GM12875 (cell line): ENCODE measurements around the gene TRIM41.

Experiments
- H3K4me3 ChIP-seq: one replicate; pipeline ENCODE4 v1.5.1; 2011; ENCODE audit warnings: low read depth, low read length, control low read depth
- CTCF ChIP-seq: IDR thresholded peaks from 2 replicates; pipeline ENCODE4 v1.5.1; 2011; ENCODE audit warnings: low read depth, mild to moderate bottlenecking, control low read depth, inconsistent platforms, low read length, moderate library complexity, borderline replicate concordance; ENCODE audit not compliant: insufficient read depth

TRIM41 gene

GRCh38 chr5:181200816-181201215, 22.3 kb upstream of the TRIM41 start:
- no peak overlapping the region for H3K4me3 ChIP-seq
- TF ChIP-seq CTCF = no peak

DNA sequence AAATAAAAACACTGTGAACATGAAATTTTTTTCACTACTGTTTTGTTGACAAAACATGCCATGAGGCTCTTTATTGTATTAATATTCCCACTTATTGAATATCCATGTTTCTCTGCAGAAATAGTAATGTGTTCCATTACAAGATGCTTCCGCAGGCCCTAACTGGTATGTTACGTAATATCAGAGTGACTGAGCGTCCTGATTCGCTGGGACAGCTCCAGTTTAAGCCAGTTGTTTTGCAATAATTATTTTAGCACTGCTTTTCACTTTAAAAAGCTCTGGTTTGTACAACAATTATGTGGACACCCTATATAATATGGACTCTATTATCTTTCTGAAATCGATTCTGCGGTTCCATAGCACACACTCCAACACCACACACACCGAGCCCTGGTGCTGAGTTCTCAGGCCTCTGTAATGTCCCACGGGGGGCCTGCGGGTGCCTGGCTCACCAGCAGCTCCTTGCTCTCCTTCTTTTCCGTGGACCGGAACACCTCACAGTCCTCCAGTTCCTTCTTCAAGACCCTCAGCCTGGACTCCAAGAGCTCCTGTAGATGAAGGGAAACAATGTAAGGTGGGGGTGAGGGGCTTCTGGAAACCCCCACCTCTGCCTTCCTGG, 19.9 kb upstream of the TRIM41 start:
- no peak overlapping the region for H3K4me3 ChIP-seq
- no peak for TF ChIP-seq CTCF

DNA sequence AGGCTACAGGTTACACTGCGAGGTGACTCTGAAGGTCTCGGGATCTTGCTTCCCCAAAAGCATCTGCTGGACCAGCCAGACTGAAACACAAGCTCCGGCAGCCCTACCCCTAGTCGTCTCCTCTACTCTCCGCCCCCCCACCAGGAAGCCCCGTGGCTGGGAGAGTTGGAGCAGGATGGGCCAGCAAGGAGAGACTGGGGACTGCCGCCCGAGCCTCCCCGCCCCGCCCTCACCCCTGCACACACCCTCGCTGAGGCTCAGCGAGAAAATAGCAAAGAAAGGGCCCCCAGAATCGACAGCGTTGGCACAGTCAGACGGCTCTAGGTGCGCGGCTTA, 19.3 kb upstream of the TRIM41 start:
- peak overlapping the region; percentile 61 for H3K4me3 ChIP-seq
- TF ChIP-seq CTCF = no peak

DNA sequence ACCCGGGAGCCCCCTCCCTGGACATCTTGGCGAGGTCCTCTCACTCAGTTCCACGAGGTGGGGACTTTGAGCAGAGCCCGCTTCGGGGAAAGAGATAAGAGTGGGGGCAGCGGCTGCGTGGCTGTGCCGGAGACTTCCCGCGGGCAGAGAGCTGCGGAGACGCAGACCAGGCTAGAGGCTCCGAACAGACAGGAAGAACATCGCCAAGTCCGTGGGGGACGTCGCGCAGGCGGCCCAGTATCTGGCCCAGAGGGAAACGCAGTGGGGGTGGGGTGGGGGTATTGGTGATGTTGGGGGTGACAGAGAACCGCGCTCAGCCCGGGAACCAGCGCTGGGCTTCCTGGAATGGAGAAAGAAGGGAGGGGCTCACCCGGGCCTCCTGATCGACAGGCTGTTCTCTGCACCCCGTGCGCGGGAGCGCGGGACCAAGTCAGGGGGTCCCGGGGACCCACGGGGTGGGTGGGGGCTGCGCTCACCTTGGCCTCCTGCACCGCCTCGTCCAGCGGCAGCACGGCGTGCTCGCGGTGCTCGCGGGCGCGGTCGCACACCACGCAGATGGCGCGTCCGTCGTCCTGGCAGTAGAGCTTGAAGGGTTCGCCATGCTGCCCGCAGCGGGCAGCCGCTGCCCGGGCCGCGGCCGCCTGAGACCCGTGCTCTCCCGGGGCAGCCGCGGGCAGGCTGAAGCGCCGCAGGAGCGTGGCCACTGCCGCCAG, 18.8 kb upstream of the TRIM41 start:
- TF ChIP-seq CTCF = no peak
- H3K4me3 ChIP-seq = peak overlapping the region; percentile 61

DNA sequence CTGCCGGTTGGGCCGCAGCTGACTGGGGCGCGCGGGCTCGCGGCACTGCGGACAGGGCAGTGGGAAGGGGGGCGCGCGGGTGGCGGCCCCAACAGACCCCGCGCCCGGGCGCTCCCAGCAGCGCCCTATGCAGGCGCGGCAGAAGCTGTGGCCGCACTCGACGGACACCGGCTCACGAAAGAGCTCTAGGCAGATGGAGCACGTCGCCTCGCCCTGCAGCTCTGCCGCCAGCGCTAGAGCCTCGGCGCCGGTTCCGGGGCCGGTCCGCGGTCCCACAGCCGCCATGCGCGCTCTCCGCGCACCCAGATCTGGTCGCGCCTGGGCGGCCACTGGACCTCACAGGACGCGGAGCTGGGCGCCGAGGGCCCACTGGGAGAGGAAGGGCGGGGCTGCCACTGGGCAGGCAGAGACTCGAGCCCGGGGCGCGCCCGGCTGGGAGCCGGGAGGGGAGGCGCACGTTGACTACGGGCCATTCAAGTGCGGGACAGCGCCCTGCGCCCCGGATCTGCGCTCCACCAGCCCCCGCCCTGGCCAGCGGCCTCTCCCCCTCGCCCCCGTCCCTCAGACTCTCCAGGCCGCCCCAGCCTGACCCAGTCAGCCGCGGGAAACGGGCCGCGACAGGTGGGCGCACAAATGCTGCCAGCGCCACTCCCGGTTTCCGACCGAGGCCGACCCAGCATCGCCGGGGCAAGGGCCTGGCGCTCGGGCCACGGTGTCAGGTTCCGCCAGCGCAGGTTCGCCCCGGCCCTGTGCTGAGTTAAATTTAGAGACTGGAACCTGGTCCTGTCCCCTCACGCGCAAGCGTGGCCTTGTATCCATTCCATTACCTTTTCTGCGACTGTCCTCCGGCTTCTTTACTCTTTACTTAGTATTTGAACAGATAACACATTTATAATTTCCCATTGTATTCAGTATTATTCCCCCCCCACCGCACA, 18.0 kb upstream of the TRIM41 start, which contains the start of gene TRIM7:
Gene TRIM7, minus strand, starts transcription at position 371 of the 935 bp plus-strand sequence. Its CDS starts 86 bp downstream, at position 285.
- peak within 1 kb of the TSS; percentile 61 for H3K4me3 ChIP-seq
- TF ChIP-seq CTCF = no peak

DNA sequence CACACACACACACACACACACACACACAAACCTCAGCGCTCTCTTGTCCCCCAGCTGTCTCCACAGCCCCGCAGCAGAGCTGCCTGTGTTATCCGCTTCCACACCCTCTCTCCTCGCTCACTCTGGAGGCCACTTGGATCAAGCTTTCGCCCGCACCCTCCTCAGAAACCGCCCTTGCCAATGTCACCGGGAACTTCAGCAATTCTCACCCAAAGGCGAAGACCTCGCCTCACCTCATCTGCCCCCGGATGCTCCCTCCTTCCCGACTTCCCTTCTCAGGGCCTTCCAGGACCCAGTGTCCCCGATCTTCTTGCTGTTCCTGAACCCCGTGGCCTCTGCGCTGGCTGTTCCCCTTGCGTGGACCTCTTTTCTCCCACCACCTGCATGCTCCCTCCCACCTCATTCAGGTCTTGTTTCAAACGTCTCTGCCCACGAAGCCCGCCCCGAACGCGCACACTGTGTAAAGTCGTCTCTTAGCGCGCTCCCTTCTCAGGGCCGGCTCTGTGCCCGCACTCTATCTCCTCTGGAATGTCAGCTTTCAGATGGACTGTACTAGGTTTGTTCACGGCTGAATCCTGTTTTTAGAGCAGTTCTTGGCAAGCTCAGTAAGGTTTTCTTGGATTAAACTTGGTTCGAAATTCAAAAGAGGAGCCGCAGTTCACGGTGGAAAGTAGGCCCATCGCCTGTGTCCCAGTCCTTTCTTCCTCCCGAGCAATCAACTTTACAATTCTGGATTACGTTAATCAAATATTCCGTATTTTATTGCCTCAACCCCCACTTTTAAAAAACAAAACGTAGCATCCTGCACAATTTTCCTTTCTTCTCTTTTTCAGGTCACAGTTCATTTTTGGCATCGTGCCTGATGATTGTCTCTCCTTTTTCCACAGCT, 17.1 kb upstream of the TRIM41 start:
- peak overlapping the region; percentile 56 for H3K4me3 ChIP-seq
- no peak for TF ChIP-seq CTCF
